ENCODE results near the gene ADRA1B.

DNA sequence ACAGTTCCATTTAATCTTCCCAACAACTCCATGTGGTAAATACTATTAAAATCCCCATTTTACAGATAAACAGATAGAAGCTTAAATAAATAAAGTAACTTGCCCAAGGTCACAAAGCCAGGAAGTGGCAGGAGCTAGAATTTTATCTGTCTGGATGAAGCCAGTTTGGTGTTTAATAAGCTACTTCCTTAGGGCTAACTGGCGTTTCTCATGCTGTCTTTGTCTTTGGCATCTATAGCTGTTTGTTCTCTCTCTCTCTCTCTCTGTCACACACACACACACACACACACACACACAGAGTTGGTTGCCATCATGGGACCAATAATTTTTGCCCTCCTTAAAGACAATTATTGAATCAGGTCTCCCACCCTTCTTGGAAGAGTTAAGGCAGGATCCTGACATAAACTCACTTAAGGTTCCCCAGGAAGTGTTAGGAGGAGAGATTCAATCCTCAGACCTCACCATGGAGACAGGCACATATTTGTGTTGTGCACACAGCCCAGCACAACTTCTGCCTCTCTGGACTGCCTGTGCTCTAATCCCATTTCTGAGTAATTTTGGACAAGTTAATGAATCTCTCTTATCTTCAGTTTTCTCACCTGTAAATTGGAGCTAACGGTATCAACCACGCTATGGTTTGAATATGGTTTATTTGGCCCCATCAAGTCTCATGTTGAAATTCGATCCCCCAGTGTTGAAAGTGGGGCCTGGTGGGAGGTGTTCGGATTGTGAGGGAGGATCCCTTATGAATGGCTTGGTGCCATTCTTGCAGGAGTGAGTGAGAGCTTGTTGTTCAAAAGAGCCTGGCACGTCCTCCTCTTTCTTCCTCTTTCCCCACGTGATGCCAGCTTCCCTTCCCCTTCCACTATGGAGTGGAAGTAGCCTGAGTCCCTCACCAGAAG, 8.3 kb upstream of the ADRA1B start:
- TF ChIP-seq, protein P1, sequence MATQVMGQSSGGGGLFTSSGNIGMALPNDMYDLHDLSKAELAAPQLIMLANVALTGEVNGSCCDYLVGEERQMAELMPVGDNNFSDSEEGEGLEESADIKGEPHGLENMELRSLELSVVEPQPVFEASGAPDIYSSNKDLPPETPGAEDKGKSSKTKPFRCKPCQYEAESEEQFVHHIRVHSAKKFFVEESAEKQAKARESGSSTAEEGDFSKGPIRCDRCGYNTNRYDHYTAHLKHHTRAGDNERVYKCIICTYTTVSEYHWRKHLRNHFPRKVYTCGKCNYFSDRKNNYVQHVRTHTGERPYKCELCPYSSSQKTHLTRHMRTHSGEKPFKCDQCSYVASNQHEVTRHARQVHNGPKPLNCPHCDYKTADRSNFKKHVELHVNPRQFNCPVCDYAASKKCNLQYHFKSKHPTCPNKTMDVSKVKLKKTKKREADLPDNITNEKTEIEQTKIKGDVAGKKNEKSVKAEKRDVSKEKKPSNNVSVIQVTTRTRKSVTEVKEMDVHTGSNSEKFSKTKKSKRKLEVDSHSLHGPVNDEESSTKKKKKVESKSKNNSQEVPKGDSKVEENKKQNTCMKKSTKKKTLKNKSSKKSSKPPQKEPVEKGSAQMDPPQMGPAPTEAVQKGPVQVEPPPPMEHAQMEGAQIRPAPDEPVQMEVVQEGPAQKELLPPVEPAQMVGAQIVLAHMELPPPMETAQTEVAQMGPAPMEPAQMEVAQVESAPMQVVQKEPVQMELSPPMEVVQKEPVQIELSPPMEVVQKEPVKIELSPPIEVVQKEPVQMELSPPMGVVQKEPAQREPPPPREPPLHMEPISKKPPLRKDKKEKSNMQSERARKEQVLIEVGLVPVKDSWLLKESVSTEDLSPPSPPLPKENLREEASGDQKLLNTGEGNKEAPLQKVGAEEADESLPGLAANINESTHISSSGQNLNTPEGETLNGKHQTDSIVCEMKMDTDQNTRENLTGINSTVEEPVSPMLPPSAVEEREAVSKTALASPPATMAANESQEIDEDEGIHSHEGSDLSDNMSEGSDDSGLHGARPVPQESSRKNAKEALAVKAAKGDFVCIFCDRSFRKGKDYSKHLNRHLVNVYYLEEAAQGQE (IDR thresholded peaks at IDR 0.05; ENCODE audit: low read depth, low read length) = no peak
- TF ChIP-seq POLR2A (IDR thresholded peaks at IDR 0.05; ENCODE audit: low read depth, low read length) (no peak), USF2 (IDR thresholded peaks at IDR 0.05; ENCODE audit: borderline replicate concordance, low read depth, low read length) (no peak), NBN (IDR thresholded peaks at IDR 0.05) (no peak), RFX5 (IDR thresholded peaks at IDR 0.05; ENCODE audit: low read depth, low read length) (no peak), RBBP5 (conservative IDR thresholded peaks at IDR 0.05) (no peak), HDAC6 (IDR thresholded peaks at IDR 0.05; ENCODE audit: unreplicated experiment) (no peak), FOS (IDR thresholded peaks at IDR 0.05; ENCODE audit: borderline replicate concordance, extremely low read depth, insufficient read length) (no peak), SIX5 (IDR thresholded peaks at IDR 0.05; ENCODE audit: low read depth, low read length, severe bottlenecking) (no peak)
- TF ChIP-seq, protein P2, sequence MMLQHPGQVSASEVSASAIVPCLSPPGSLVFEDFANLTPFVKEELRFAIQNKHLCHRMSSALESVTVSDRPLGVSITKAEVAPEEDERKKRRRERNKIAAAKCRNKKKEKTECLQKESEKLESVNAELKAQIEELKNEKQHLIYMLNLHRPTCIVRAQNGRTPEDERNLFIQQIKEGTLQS (IDR thresholded peaks at IDR 0.05; ENCODE audit: borderline replicate concordance, extremely low read depth, low read depth, low read length) = no peak
- TF ChIP-seq, protein P3, sequence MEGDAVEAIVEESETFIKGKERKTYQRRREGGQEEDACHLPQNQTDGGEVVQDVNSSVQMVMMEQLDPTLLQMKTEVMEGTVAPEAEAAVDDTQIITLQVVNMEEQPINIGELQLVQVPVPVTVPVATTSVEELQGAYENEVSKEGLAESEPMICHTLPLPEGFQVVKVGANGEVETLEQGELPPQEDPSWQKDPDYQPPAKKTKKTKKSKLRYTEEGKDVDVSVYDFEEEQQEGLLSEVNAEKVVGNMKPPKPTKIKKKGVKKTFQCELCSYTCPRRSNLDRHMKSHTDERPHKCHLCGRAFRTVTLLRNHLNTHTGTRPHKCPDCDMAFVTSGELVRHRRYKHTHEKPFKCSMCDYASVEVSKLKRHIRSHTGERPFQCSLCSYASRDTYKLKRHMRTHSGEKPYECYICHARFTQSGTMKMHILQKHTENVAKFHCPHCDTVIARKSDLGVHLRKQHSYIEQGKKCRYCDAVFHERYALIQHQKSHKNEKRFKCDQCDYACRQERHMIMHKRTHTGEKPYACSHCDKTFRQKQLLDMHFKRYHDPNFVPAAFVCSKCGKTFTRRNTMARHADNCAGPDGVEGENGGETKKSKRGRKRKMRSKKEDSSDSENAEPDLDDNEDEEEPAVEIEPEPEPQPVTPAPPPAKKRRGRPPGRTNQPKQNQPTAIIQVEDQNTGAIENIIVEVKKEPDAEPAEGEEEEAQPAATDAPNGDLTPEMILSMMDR (IDR thresholded peaks at IDR 0.05 in 2 of 3, conservative IDR thresholded peaks at IDR 0.05 in 1 of 3; ENCODE audit: control insufficient read depth in 2 of 3, extremely low read depth in 1 of 3, insufficient read depth in 1 of 3, low read depth in 3 of 3, low read length in 3 of 3) = no peak
- TF ChIP-seq, protein P4, sequence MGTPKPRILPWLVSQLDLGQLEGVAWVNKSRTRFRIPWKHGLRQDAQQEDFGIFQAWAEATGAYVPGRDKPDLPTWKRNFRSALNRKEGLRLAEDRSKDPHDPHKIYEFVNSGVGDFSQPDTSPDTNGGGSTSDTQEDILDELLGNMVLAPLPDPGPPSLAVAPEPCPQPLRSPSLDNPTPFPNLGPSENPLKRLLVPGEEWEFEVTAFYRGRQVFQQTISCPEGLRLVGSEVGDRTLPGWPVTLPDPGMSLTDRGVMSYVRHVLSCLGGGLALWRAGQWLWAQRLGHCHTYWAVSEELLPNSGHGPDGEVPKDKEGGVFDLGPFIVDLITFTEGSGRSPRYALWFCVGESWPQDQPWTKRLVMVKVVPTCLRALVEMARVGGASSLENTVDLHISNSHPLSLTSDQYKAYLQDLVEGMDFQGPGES (IDR thresholded peaks at IDR 0.05) = no peak
